ENCODE data around the gene LPCAT3. TPM values are rescaled to one million over a fixed set of nuclear protein-coding genes. Genes with fewer than 3 reads are reported as not detected.

LPCAT3 gene
- polyA plus RNA-seq, 1 donor (not counting 4 experiments of a cell fraction or from before 2014, with no cell fraction given) = 69.1 TPM

- peak overlapping the region; percentile 99 for H3K9ac ChIP-seq (ENCODE audit: control insufficient read depth, extremely low read depth, insufficient read depth, low read length)
- H3K36me3 ChIP-seq (ENCODE audit: control insufficient read depth in 2 of 2, extremely low read depth in 1 of 2, insufficient read depth in 2 of 2, low read length in 2 of 2) = peaks cover 16 to 29% of the 10 kb centered on the region in 2 experiments
- H3K9me1 ChIP-seq (ENCODE audit: control insufficient read depth, extremely low read depth, insufficient read depth, low read length) = peaks cover 3% of the 10 kb centered on the region
- peak overlapping the region; percentile 86 for H3K4me2 ChIP-seq (ENCODE audit: control insufficient read depth, extremely low read depth, insufficient read depth, low read depth, low read length)
- TF ChIP-seq CTCF (optimal IDR thresholded peaks at IDR 0.05 in 1 of 3, IDR thresholded peaks at IDR 0.05 in 1 of 3, conservative IDR thresholded peaks at IDR 0.05 in 1 of 3; ENCODE audit: extremely low read depth in 1 of 3, insufficient read depth in 2 of 3, low read length in 3 of 3) = no peak
- TF ChIP-seq EZH2 (IDR thresholded peaks at IDR 0.05; ENCODE audit: low read length) = no peak
- H2AFZ ChIP-seq (ENCODE audit: control insufficient read depth, low read length) = peak overlapping the region; percentile 61
- FAIRE-seq = no peak
- no peaks in the 10 kb centered on the region for H3K27me3 ChIP-seq (ENCODE audit: control insufficient read depth, extremely low read depth, insufficient read depth, low read length)
- H3K79me2 ChIP-seq (ENCODE audit: control insufficient read depth, insufficient read depth, low read length) = peaks cover 42% of the 10 kb centered on the region
- peak overlapping the region; percentile 95 for H3K27ac ChIP-seq (ENCODE audit: control insufficient read depth, insufficient read depth, low read length)
- H3K4me1 ChIP-seq (ENCODE audit: control insufficient read depth, extremely low read depth, insufficient read depth, low read length) = peaks cover 53% of the 10 kb centered on the region
- DNase-seq (ENCODE audit: low read depth, low spot score) = no peak
- peaks cover 8% of the 10 kb centered on the region for H4K20me1 ChIP-seq (ENCODE audit: control insufficient read depth, extremely low read depth, insufficient read depth, low read length)
- peak overlapping the region; percentile 80 to 94 (median 81) for H3K4me3 ChIP-seq (ENCODE audit: control insufficient read depth in 2 of 3, extremely low read depth in 1 of 3, insufficient read depth in 2 of 3, low read depth in 1 of 3, low read length in 3 of 3)
- dilution Hi-C loops (cut with MboI; ENCODE audit: extremely low pct_ligation_motif_present, low sequenced_read_pairs) = no loop called here
- H3K9me3 ChIP-seq (ENCODE audit: control insufficient read depth, low read depth, low read length) = no peaks in the 10 kb centered on the region
Measured at GRCh38 chr12:6962285-6963015, 55.8 kb downstream of the LPCAT3 start.

GRCh38 chr12:6961695-6962284 is 56.5 kb downstream of the LPCAT3 start:
- Histone ChIP-seq H3K9ac (ENCODE audit: control insufficient read depth, extremely low read depth, insufficient read depth, low read length) (peak overlapping the region; percentile 99), H3K27ac (ENCODE audit: control insufficient read depth, insufficient read depth, low read length) (peak overlapping the region; percentile 95), H2AFZ (ENCODE audit: control insufficient read depth, low read length) (peak overlapping the region; percentile 93), H3K4me2 (ENCODE audit: control insufficient read depth, extremely low read depth, insufficient read depth, low read depth, low read length) (peak overlapping the region; percentile 86), H4K20me1 (ENCODE audit: control insufficient read depth, extremely low read depth, insufficient read depth, low read length) (peaks cover 8% of the 10 kb centered on the region), H3K4me3 (ENCODE audit: control insufficient read depth in 2 of 3, extremely low read depth in 1 of 3, insufficient read depth in 2 of 3, low read depth in 1 of 3, low read length in 3 of 3) (peak overlapping the region; percentile 80 to 94 (median 81)), H3K9me3 (ENCODE audit: control insufficient read depth, low read depth, low read length) (no peaks in the 10 kb centered on the region), H3K27me3 (ENCODE audit: control insufficient read depth, extremely low read depth, insufficient read depth, low read length) (no peaks in the 10 kb centered on the region), H3K79me2 (ENCODE audit: control insufficient read depth, insufficient read depth, low read length) (peaks cover 35% of the 10 kb centered on the region), H3K9me1 (ENCODE audit: control insufficient read depth, extremely low read depth, insufficient read depth, low read length) (no peaks in the 10 kb centered on the region), H3K4me1 (ENCODE audit: control insufficient read depth, extremely low read depth, insufficient read depth, low read length) (peaks cover 53% of the 10 kb centered on the region), H3K36me3 (ENCODE audit: control insufficient read depth in 2 of 2, extremely low read depth in 1 of 2, insufficient read depth in 2 of 2, low read length in 2 of 2) (peaks cover 13 to 23% of the 10 kb centered on the region in 2 experiments)
- DNase-seq (ENCODE audit: low read depth, low spot score) = no peak
- no peak for TF ChIP-seq EZH2 (IDR thresholded peaks at IDR 0.05; ENCODE audit: low read length)
- TF ChIP-seq CTCF (optimal IDR thresholded peaks at IDR 0.05 in 1 of 3, IDR thresholded peaks at IDR 0.05 in 1 of 3, conservative IDR thresholded peaks at IDR 0.05 in 1 of 3; ENCODE audit: extremely low read depth in 1 of 3, insufficient read depth in 2 of 3, low read length in 3 of 3) = peak in 2 of 3 experiments; percentile 41 to 74
- FAIRE-seq = no peak
- dilution Hi-C loops (cut with MboI; ENCODE audit: extremely low pct_ligation_motif_present, low sequenced_read_pairs) = no loop called here
